Measurements from ENCODE around the gene SOWAHB.

Gene SOWAHB

GRCh38 chr4:76850010-76850441 lies 47.9 kb downstream of the SOWAHB start:
- DNase-seq (ENCODE audit: low spot score) = peak; percentile 29

Measured in AG08396 (cell line).